EL (cell line): Measurements from ENCODE around the gene S100A11.

Experiments
- DNase-seq: peaks from one replicate; pipeline ENCODE4 v3.0.0-alpha.2; 2016

Gene S100A11

GRCh38 chr1:152038871-152039270 lies 2.1 kb upstream of the S100A11 start:
- DNase-seq, result no peak

GRCh38 chr1:152035539-152036266 lies 1.1 kb downstream of the S100A11 start:
- DNase-seq, result peak; percentile 45

- peak; percentile 85 for DNase-seq
Measured at GRCh38 chr1:152034654-152035538, 1.9 kb downstream of the S100A11 start.

- DNase-seq, result no peak
Measured at GRCh38 chr1:152034324-152034653, 2.5 kb downstream of the S100A11 start.

GRCh38 chr1:152029929-152030211 lies 6.9 kb downstream of the S100A11 start:
- DNase-seq, result no peak

- DNase-seq, result peak; percentile 60
Measured at GRCh38 chr1:152029144-152029928, 7.5 kb downstream of the S100A11 start.

- peak; percentile 89 for DNase-seq
Measured at GRCh38 chr1:152026895-152027294, 9.9 kb downstream of the S100A11 start.

- DNase-seq, result no peak
Measured at GRCh38 chr1:152024223-152024622, 12.6 kb downstream of the S100A11 start.

- no peak for DNase-seq
Measured at GRCh38 chr1:152023221-152023620, 13.6 kb downstream of the S100A11 start.

- no peak for DNase-seq
Measured at GRCh38 chr1:152022474-152022873, 14.3 kb downstream of the S100A11 start.

GRCh38 chr1:152021569-152021968 lies 15.2 kb downstream of the S100A11 start:
- no peak for DNase-seq

- DNase-seq, result no peak
Measured at GRCh38 chr1:152020849-152021248, 16.0 kb downstream of the S100A11 start.

- DNase-seq, result peak; percentile 24
Measured at GRCh38 chr1:152018537-152018936, 18.3 kb downstream of the S100A11 start.

GRCh38 chr1:152015766-152016165 lies 21.0 kb downstream of the S100A11 start:
- DNase-seq, result no peak

- no peak for DNase-seq
Measured at GRCh38 chr1:152014943-152015342, 21.9 kb downstream of the S100A11 start.

GRCh38 chr1:152013664-152014237 lies 23.1 kb downstream of the S100A11 start:
- peak; percentile 56 for DNase-seq

GRCh38 chr1:152009691-152010090 lies 27.1 kb downstream of the S100A11 start:
- DNase-seq, result no peak

GRCh38 chr1:152007047-152007446 lies 29.8 kb downstream of the S100A11 start:
- no peak for DNase-seq

- DNase-seq, result no peak
Measured at GRCh38 chr1:152005360-152005912, 31.4 kb downstream of the S100A11 start.

GRCh38 chr1:152003846-152004442 lies 32.9 kb downstream of the S100A11 start:
- DNase-seq, result peak; percentile 23

GRCh38 chr1:152002960-152003359 lies 33.8 kb downstream of the S100A11 start:
- DNase-seq, result no peak
